ENCODE measurements around the gene DPP7.

Gene DPP7

GRCh38 chr9:137109250-137110146, 5.0 kb downstream of the DPP7 start:
- TF ChIP-seq CTCF (IDR thresholded peaks at IDR 0.05; ENCODE audit: poor library complexity, severe bottlenecking): no peak
- Histone ChIP-seq H3K4me3 (ENCODE audit: severe bottlenecking) (no peak overlapping the region), H3K4me1 (ENCODE audit: insufficient read depth, poor library complexity, severe bottlenecking) (no peaks in the 10 kb centered on the region), H3K36me3 (ENCODE audit: low read depth) (peaks cover 34% of the 10 kb centered on the region), H3K27me3 (ENCODE audit: insufficient read depth, poor library complexity, severe bottlenecking) (no peaks in the 10 kb centered on the region), H3K9me3 (ENCODE audit: severe bottlenecking) (no peaks in the 10 kb centered on the region), H3K27ac (ENCODE audit: poor library complexity, severe bottlenecking) (no peak overlapping the region)
- DNase-seq (ENCODE audit: low spot score) (no peak), ATAC-seq (ENCODE audit: low read depth) (no peak)

GRCh38 chr9:137108608-137109249, 5.8 kb downstream of the DPP7 start:
- Histone ChIP-seq H3K27me3 (ENCODE audit: insufficient read depth, poor library complexity, severe bottlenecking) (no peaks in the 10 kb centered on the region), H3K9me3 (ENCODE audit: severe bottlenecking) (no peaks in the 10 kb centered on the region), H3K27ac (ENCODE audit: poor library complexity, severe bottlenecking) (no peak overlapping the region), H3K4me3 (ENCODE audit: severe bottlenecking) (no peak overlapping the region), H3K4me1 (ENCODE audit: insufficient read depth, poor library complexity, severe bottlenecking) (no peaks in the 10 kb centered on the region), H3K36me3 (ENCODE audit: low read depth) (peaks cover 39% of the 10 kb centered on the region)
- DNase-seq (ENCODE audit: low spot score) (no peak), ATAC-seq (ENCODE audit: low read depth) (no peak)
- TF ChIP-seq CTCF (IDR thresholded peaks at IDR 0.05; ENCODE audit: poor library complexity, severe bottlenecking): no peak

DNA sequence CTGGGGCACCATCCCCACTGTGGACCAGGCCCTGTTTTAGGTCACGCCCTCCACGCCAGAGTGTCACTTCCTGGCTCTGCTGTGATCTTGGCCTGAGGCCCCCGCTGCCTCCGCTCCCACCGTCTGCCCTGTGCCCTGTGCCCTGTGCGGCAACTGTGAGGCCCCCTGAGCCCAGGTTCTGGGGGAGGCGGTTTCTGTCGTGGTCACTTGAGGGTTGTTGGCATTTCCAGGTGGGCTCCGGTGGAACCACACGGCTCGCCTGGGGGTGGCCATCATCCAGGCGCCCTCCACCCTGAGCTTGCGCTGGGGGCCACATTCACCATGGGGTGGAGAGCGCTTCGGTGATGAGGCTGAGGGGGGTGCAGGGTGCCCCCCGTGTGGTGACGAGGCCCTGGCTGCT, 6.6 kb downstream of the DPP7 start:
- Histone ChIP-seq H3K9me3 (ENCODE audit: severe bottlenecking) (no peaks in the 10 kb centered on the region), H3K4me3 (ENCODE audit: severe bottlenecking) (no peak overlapping the region), H3K4me1 (ENCODE audit: insufficient read depth, poor library complexity, severe bottlenecking) (no peaks in the 10 kb centered on the region), H3K27ac (ENCODE audit: poor library complexity, severe bottlenecking) (no peak overlapping the region), H3K36me3 (ENCODE audit: low read depth) (peaks cover 39% of the 10 kb centered on the region), H3K27me3 (ENCODE audit: insufficient read depth, poor library complexity, severe bottlenecking) (no peaks in the 10 kb centered on the region)
- ATAC-seq (ENCODE audit: low read depth): no peak
- no peak for TF ChIP-seq CTCF (IDR thresholded peaks at IDR 0.05; ENCODE audit: poor library complexity, severe bottlenecking)
- no peak for DNase-seq (ENCODE audit: low spot score)

DNA sequence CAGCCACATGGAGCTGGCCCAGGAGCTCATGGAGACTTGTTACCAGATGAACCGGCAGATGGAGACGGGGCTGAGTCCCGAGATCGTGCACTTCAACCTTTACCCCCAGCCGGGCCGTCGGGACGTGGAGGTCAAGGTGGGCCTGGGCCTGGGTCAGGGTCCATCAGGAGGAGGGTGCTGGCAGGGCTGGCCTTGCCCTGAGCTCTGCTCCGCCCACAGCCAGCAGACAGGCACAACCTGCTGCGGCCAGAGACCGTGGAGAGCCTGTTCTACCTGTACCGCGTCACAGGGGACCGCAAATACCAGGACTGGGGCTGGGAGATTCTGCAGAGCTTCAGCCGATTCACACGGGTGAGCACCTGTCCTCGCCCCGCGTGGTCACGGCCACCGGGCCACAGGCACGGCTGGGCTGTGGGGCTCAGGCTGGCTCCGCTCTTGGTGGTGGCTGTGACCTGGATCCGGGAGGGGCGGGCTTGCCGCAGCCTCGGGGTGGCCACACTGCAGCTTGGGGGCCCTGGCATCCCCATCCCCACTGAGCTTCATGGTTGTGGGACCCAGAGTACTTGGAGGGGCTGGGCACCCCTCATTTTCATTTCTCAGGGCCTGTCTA, 7.1 kb downstream of the DPP7 start:
- no peak for TF ChIP-seq CTCF (IDR thresholded peaks at IDR 0.05; ENCODE audit: poor library complexity, severe bottlenecking)
- H3K27me3 ChIP-seq (ENCODE audit: insufficient read depth, poor library complexity, severe bottlenecking): no peaks in the 10 kb centered on the region
- peaks cover 39% of the 10 kb centered on the region for H3K36me3 ChIP-seq (ENCODE audit: low read depth)
- H3K4me1 ChIP-seq (ENCODE audit: insufficient read depth, poor library complexity, severe bottlenecking): no peaks in the 10 kb centered on the region
- no peak overlapping the region for H3K27ac ChIP-seq (ENCODE audit: poor library complexity, severe bottlenecking)
- H3K4me3 ChIP-seq (ENCODE audit: severe bottlenecking): no peak overlapping the region
- H3K9me3 ChIP-seq (ENCODE audit: severe bottlenecking): no peaks in the 10 kb centered on the region
- no peak for ATAC-seq (ENCODE audit: low read depth)
- DNase-seq (ENCODE audit: low spot score): no peak

Data from RWPE2 (cell line).